Fibroblast of skin of back (primary cell): ENCODE data around the gene CIAO3.
"Not testable (repeated sequence)": the region's sequence is repeated elsewhere in the genome, so short reads cannot be mapped to it uniquely, and the experiment has no call there.

Source experiments
- DNase-seq: peaks from one replicate; pipeline ENCODE4 v3.0.0-alpha.2; 2013

CIAO3 gene

GRCh38 chr16:708959-709358 lies 31.8 kb downstream of the CIAO3 start:
- DNase-seq: no peak

GRCh38 chr16:708019-708418 lies 32.8 kb downstream of the CIAO3 start:
- no peak for DNase-seq

GRCh38 chr16:707062-707538 lies 33.7 kb downstream of the CIAO3 start:
- DNase-seq: no peak

GRCh38 chr16:706189-707061 lies 34.4 kb downstream of the CIAO3 start:
- DNase-seq: no peak

GRCh38 chr16:705431-706188 lies 35.2 kb downstream of the CIAO3 start, which contains the start of gene FBXL16:
Gene FBXL16 (minus strand): TSS chr16:705801. CDS start chr16:697405, 8,396 bp downstream.
- DNase-seq: no peak

- no peak for DNase-seq
Observed at GRCh38 chr16:704552-705380, 36.0 kb downstream of the CIAO3 start.

GRCh38 chr16:704047-704446 lies 36.8 kb downstream of the CIAO3 start:
- DNase-seq: no peak

GRCh38 chr16:703406-703805 lies 37.4 kb downstream of the CIAO3 start:
- no peak for DNase-seq

GRCh38 chr16:702341-702740 lies 38.5 kb downstream of the CIAO3 start:
- DNase-seq: no peak

- no peak for DNase-seq
Observed at GRCh38 chr16:700684-701584, 39.9 kb downstream of the CIAO3 start.

GRCh38 chr16:698911-699671 lies 41.7 kb downstream of the CIAO3 start:
- DNase-seq: no peak

- no peak for DNase-seq
Observed at GRCh38 chr16:695355-696089, 45.3 kb downstream of the CIAO3 start.

- DNase-seq: no peak
Observed at GRCh38 chr16:694863-695354, 45.9 kb downstream of the CIAO3 start.

GRCh38 chr16:694187-694862 lies 46.5 kb downstream of the CIAO3 start:
- DNase-seq: no peak

- no peak for DNase-seq
Observed at GRCh38 chr16:693766-694165, 47.0 kb downstream of the CIAO3 start.

GRCh38 chr16:693364-693763 lies 47.4 kb downstream of the CIAO3 start:
- no peak for DNase-seq

GRCh38 chr16:692356-693108 lies 48.3 kb downstream of the CIAO3 start:
- no peak for DNase-seq

GRCh38 chr16:691242-691641 lies 49.6 kb downstream of the CIAO3 start:
- not testable (repeated sequence) for DNase-seq
